PC-3 (cell line): ENCODE results near the gene SMG1. TPM values are rescaled to one million over a fixed set of nuclear protein-coding genes. Genes with fewer than 3 reads are reported as not detected.

Experiments
- ATAC-seq: fragments of 200-7000 bp; cut with Tn5 transposase; 2 replicates; pipeline ENCODE4 v1.9.1; 2020; ENCODE audit warnings: mild to moderate bottlenecking, moderate library complexity
- BruUV-seq: library from RNA; stranded (reverse); fragments of 400-500 nt; replicated peaks from 2 replicates; lab custom pipeline; 2021; lab: Mats Ljungman, UMichigan
- CTCF ChIA-PET: fragments of 300-600 bp; sonication (Branson Sonifier 250); formaldehyde crosslinking; loops from one replicate; lab custom pipeline; 2022; ENCODE audit warnings: antibody characterized with exemption; lab: Charles Lee
- POLR2A ChIA-PET: fragments of 300-600 bp; sonication (Branson Sonifier 250); formaldehyde crosslinking; loops from one replicate; lab custom pipeline; 2022; ENCODE audit warnings: antibody characterized with exemption; ENCODE audit not compliant: unreplicated experiment; lab: Charles Lee
- DNase-seq: peaks from one replicate; pipeline ENCODE4 v3.0.0-alpha.2; 2015
- H2AFZ ChIP-seq: fragments of 300-600 bp; sonication (generic); 2 replicates; pipeline ENCODE4 v1.6.0; 2016; ENCODE audit warnings: antibody characterized with exemption, low read length
- H3F3A ChIP-seq: fragments of 300-600 bp; sonication (generic); one replicate; pipeline ENCODE4 v1.6.0; 2017; ENCODE audit warnings: antibody characterized with exemption, low read length, control low read depth, mild to moderate bottlenecking; ENCODE audit not compliant: unreplicated experiment
- H3K27ac ChIP-seq: fragments of 300-600 bp; sonication (generic); 2 replicates; pipeline ENCODE4 v1.5.1; 2016; ENCODE audit warnings: mild to moderate bottlenecking, low read length
- H3K27me3 ChIP-seq: fragments of 300-600 bp; sonication (generic); 2 replicates; pipeline ENCODE4 v1.6.1; 2016; ENCODE audit warnings: low read length, mixed read lengths
- H3K36me3 ChIP-seq: fragments of 300-600 bp; sonication (generic); 2 replicates; pipeline ENCODE4 v1.6.1; 2016; ENCODE audit warnings: low read depth, mixed run types, low read length, mixed read lengths
- H3K4me1 ChIP-seq: fragments of 300-600 bp; sonication (generic); 2 replicates; pipeline ENCODE4 v1.5.1; 2016; ENCODE audit warnings: low read length; ENCODE audit not compliant: insufficient read depth
- H3K4me2 ChIP-seq: fragments of 300-600 bp; sonication (generic); 2 replicates; pipeline ENCODE4 v1.6.0; 2016; ENCODE audit warnings: low read length
- H3K4me3 ChIP-seq: fragments of 300-600 bp; sonication (generic); 2 replicates; pipeline ENCODE4 v1.5.1; 2016; ENCODE audit warnings: mild to moderate bottlenecking, low read length, mixed read lengths
- H3K79me2 ChIP-seq: fragments of 300-600 bp; sonication (generic); 2 replicates; pipeline ENCODE4 v1.6.1; 2017; ENCODE audit warnings: low read length, mixed read lengths
- H3K9ac ChIP-seq: fragments of 300-600 bp; sonication (generic); 2 replicates; pipeline ENCODE4 v1.6.0; 2016; ENCODE audit warnings: mild to moderate bottlenecking, low read length
- H3K9me2 ChIP-seq: fragments of 300-600 bp; sonication (generic); replicated peaks from 2 replicates; pipeline ENCODE4 v1.6.1; 2016; ENCODE audit warnings: mixed run types, low read length, mixed read lengths
- H3K9me3 ChIP-seq: fragments of 300-600 bp; sonication (generic); 2 replicates; pipeline ENCODE4 v1.6.1; 2016; ENCODE audit warnings: low read length, mixed read lengths
- H4K20me1 ChIP-seq: fragments of 300-600 bp; sonication (generic); 2 replicates; pipeline ENCODE4 v1.6.1; 2016; ENCODE audit warnings: low read length, mixed read lengths
- EZH2 ChIP-seq: fragments of 300-600 bp; sonication (generic); IDR thresholded peaks from one replicate; pipeline ENCODE4 v1.6.1; 2017; ENCODE audit warnings: antibody characterized with exemption, mild to moderate bottlenecking, low read length; ENCODE audit not compliant: unreplicated experiment
- EZH2phosphoT487 ChIP-seq: fragments of 300-600 bp; sonication (generic); IDR thresholded peaks from 2 replicates; pipeline ENCODE4 v1.6.1; 2018; ENCODE audit warnings: mild to moderate bottlenecking, antibody characterized with exemption, low read length, borderline replicate concordance
- intact Hi-C: fragments of 100-400 bp; cut with micrococcal nuclease; formaldehyde crosslinking; loops from 2 replicates; pipeline ENCODE4 v1.9.0; 2023
- total RNA-seq: library from RNA; depleted of rRNA; stranded (reverse); fragments of >200 nt; gene quantifications from 2 replicates; pipeline ENCODE4 v1.2.3, GENCODE V29; 2014
- TF ChIP-seq, protein P1 (sequence below): fragments of 300-600 bp; sonication (generic); conservative IDR thresholded peaks from 2 replicates; pipeline ENCODE4 v1.5.1; 2017; ENCODE audit warnings: antibody characterized with exemption, low read depth, mild to moderate bottlenecking, low read length

The SMG1 gene
- total RNA-seq, 1 experiment from 2014 or later: 37.6 TPM

DNA sequence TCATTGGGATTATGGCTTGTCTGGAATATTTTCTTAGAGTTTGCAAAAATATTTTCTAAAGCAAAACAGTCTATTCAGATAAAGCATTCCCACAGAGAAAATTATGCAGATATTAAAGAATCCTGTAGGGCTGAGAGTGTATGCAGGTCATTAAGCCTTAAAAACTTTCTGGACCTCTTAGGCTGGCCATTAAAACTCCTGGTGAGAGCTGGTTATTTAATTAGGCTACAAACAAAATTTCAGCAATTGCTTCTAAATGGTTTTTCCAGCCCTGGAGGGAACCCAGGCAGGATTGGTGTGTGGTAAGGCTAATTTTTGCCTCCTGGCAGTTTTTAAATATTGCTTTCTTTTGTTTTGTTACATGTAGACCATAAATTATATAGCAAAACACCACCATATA, 27.3 kb upstream of the SMG1 start:
- H3K9me2 ChIP-seq: no peaks in the 10 kb centered on the region
- no peak overlapping the region for H3K27ac ChIP-seq
- H2AFZ ChIP-seq: no peak overlapping the region
- H3K4me1 ChIP-seq: no peaks in the 10 kb centered on the region
- no peak for ATAC-seq
- H3K79me2 ChIP-seq: no peaks in the 10 kb centered on the region
- no peaks in the 10 kb centered on the region for H3K27me3 ChIP-seq
- ChIA-PET POLR2A (no interaction called here), CTCF (no interaction called here)
- no peaks in the 10 kb centered on the region for H3K9me3 ChIP-seq
- intact Hi-C loops: no loop called here
- H3K9ac ChIP-seq: no peak overlapping the region
- H3K36me3 ChIP-seq: no peaks in the 10 kb centered on the region
- no peaks in the 10 kb centered on the region for H4K20me1 ChIP-seq
- TF ChIP-seq, protein P1, sequence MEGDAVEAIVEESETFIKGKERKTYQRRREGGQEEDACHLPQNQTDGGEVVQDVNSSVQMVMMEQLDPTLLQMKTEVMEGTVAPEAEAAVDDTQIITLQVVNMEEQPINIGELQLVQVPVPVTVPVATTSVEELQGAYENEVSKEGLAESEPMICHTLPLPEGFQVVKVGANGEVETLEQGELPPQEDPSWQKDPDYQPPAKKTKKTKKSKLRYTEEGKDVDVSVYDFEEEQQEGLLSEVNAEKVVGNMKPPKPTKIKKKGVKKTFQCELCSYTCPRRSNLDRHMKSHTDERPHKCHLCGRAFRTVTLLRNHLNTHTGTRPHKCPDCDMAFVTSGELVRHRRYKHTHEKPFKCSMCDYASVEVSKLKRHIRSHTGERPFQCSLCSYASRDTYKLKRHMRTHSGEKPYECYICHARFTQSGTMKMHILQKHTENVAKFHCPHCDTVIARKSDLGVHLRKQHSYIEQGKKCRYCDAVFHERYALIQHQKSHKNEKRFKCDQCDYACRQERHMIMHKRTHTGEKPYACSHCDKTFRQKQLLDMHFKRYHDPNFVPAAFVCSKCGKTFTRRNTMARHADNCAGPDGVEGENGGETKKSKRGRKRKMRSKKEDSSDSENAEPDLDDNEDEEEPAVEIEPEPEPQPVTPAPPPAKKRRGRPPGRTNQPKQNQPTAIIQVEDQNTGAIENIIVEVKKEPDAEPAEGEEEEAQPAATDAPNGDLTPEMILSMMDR: no peak
- no peak for TF ChIP-seq EZH2
- TF ChIP-seq EZH2phosphoT487: no peak
- no peak for DNase-seq
- H3K4me3 ChIP-seq: no peak overlapping the region
- BruUV-seq: no TSS peak
- no peaks in the 10 kb centered on the region for H3F3A ChIP-seq
- no peak overlapping the region for H3K4me2 ChIP-seq

DNA sequence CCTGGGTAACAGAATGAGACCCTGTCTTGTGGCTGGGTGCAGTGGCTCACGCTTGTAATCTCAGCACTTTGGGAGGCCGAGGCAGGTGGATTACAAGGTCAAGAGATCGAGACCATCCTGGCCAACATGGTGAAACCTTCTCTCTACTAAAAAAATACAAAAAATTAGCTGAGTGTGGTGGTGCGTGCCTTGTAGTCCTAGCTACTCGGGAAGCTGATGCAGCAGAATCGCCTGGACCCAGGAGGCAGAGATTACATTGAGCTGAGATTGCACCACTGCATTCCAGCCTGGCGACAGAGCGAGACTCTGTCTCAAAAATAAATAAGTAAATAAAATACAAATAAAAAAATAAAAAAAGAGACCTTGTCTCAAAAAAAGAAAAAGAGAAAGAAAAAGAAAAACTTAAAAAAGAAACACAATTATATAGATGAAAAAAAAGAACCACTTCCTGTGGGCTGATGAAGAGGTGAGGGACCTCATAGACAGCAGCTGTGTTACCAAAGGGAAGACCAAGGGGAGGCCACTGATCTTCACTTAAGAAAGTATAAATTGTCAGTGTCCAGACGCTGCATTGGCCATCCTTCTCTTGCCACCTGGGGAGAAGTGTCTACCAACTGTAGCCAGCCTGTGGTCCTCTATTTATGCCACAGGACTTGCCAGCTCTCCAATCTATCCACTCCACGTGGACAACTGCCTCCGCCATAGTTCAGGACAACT, 24.4 kb upstream of the SMG1 start:
- H3K36me3 ChIP-seq: no peaks in the 10 kb centered on the region
- H3K9ac ChIP-seq: no peak overlapping the region
- CTCF ChIA-PET: no interaction called here
- TF ChIP-seq EZH2 (no peak), EZH2phosphoT487 (no peak)
- TF ChIP-seq, protein P1: no peak
- H4K20me1 ChIP-seq: no peaks in the 10 kb centered on the region
- BruUV-seq: no TSS peak
- H3K9me2 ChIP-seq: no peaks in the 10 kb centered on the region
- H3K9me3 ChIP-seq: no peaks in the 10 kb centered on the region
- no peak overlapping the region for H2AFZ ChIP-seq
- DNase-seq: no peak
- no peak for ATAC-seq
- no peak overlapping the region for H3K4me3 ChIP-seq
- no peaks in the 10 kb centered on the region for H3K79me2 ChIP-seq
- no peak overlapping the region for H3K27ac ChIP-seq
- no peaks in the 10 kb centered on the region for H3F3A ChIP-seq
- no peaks in the 10 kb centered on the region for H3K27me3 ChIP-seq
- intact Hi-C loops: no loop called here
- no peak overlapping the region for H3K4me2 ChIP-seq
- H3K4me1 ChIP-seq: peaks cover 7% of the 10 kb centered on the region; the same call in 1 of the 2 replicates
- POLR2A ChIA-PET: no interaction called here

DNA sequence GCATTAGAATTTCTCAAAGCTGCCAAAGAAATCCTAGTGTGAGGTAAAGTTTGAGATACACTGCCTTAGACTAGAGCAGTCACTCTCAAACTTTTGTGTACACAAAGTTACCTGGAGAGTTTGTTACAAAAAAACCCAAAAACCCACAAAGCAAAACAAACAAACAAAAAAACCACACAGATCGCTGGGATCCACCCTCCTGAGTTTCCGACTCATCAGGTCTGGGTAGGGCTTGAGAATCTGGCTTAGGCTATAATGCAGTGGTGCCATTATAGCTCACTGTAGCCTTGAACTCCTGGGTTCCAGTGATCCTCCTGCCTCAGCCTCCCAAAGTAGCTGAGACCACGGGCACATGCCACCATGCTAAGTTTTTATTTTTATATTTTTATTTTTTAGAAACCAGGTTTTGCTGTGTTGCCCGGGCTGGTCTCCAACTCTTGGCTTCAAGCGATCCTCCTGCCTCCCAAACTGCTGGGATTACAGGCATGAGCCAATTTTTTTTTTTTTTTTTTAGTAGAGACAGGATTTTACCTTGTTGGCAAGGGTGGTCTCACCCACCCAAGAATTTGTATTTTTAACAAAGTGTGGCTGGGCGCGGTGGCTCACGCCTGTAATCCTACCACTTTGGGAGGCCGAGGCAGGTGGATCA, 22.3 kb upstream of the SMG1 start:
- Histone ChIP-seq H3K9me2 (no peaks in the 10 kb centered on the region), H4K20me1 (no peaks in the 10 kb centered on the region), H3K4me3 (no peak overlapping the region), H3K4me1 (peaks cover 7% of the 10 kb centered on the region; the same call in 1 of the 2 replicates), H3K27ac (no peak overlapping the region), H3K36me3 (no peaks in the 10 kb centered on the region), H3K27me3 (no peaks in the 10 kb centered on the region), H2AFZ (no peak overlapping the region), H3K9me3 (no peaks in the 10 kb centered on the region), H3K79me2 (no peaks in the 10 kb centered on the region), H3K4me2 (peak overlapping the region; percentile 26; the same call in 1 of the 2 replicates), H3F3A (no peaks in the 10 kb centered on the region), H3K9ac (no peak overlapping the region)
- peak; percentile 57 for ATAC-seq
- TF ChIP-seq EZH2: no peak
- TF ChIP-seq, protein P1: no peak
- TF ChIP-seq EZH2phosphoT487: no peak
- intact Hi-C loops: no loop called here
- DNase-seq: peak; percentile 54
- no TSS peak for BruUV-seq
- ChIA-PET CTCF (no interaction called here), POLR2A (no interaction called here)
